IPS-15b (cell line): ENCODE measurements around the gene DNAJB1.

Source experiments
- H3K27me3 ChIP-seq: one replicate; pipeline ENCODE4 v1.6.1; 2013; ENCODE audit warnings: low read length; ENCODE audit not compliant: control insufficient read depth, insufficient read depth
- H3K36me3 ChIP-seq: one replicate; pipeline ENCODE4 v1.6.1; 2013; ENCODE audit warnings: low read length; ENCODE audit not compliant: control insufficient read depth, insufficient read depth
- H3K4me1 ChIP-seq: one replicate; pipeline ENCODE4 v1.6.1; 2013; ENCODE audit warnings: mild to moderate bottlenecking, low read length; ENCODE audit not compliant: control insufficient read depth, insufficient read depth
- H3K4me3 ChIP-seq: one replicate; pipeline ENCODE4 v1.5.1; 2013; ENCODE audit warnings: low read depth, low read length
- H3K9ac ChIP-seq: one replicate; pipeline ENCODE4 v1.6.1; 2013; ENCODE audit warnings: low read depth, mild to moderate bottlenecking, low read length
- H3K9me3 ChIP-seq: one replicate; pipeline ENCODE4 v1.6.1; 2013; ENCODE audit warnings: mild to moderate bottlenecking, low read length; ENCODE audit not compliant: control insufficient read depth, insufficient read depth

DNAJB1 gene

GRCh38 chr19:14502334-14503092 lies 15.7 kb downstream of the DNAJB1 start:
- Histone ChIP-seq H3K36me3 (no peaks in the 10 kb centered on the region), H3K4me1 (no peaks in the 10 kb centered on the region), H3K9ac (no peak overlapping the region), H3K9me3 (no peaks in the 10 kb centered on the region), H3K4me3 (no peak overlapping the region), H3K27me3 (no peaks in the 10 kb centered on the region)

GRCh38 chr19:14497228-14497921 lies 20.8 kb downstream of the DNAJB1 start:
- Histone ChIP-seq H3K9ac (no peak overlapping the region), H3K4me3 (no peak overlapping the region), H3K27me3 (no peaks in the 10 kb centered on the region), H3K4me1 (peaks cover 5% of the 10 kb centered on the region), H3K9me3 (no peaks in the 10 kb centered on the region), H3K36me3 (peaks cover under 1% of the 10 kb centered on the region)

GRCh38 chr19:14496834-14497227 lies 21.4 kb downstream of the DNAJB1 start:
- H3K9ac ChIP-seq, result no peak overlapping the region
- H3K27me3 ChIP-seq, result no peaks in the 10 kb centered on the region
- peak overlapping the region; percentile 38 for H3K4me3 ChIP-seq
- H3K4me1 ChIP-seq, result peaks cover 5% of the 10 kb centered on the region
- H3K36me3 ChIP-seq, result peaks cover 4% of the 10 kb centered on the region
- H3K9me3 ChIP-seq, result no peaks in the 10 kb centered on the region

- no peak within 1 kb of the TSS for H3K9ac ChIP-seq
- H3K36me3 ChIP-seq, result peaks cover 9% of the 10 kb centered on the region
- H3K4me1 ChIP-seq, result peaks cover 5% of the 10 kb centered on the region
- H3K27me3 ChIP-seq, result no peaks in the 10 kb centered on the region
- peak within 1 kb of the TSS; percentile 70 for H3K4me3 ChIP-seq
- H3K9me3 ChIP-seq, result no peaks in the 10 kb centered on the region
Observed at GRCh38 chr19:14496029-14496833, 22.0 kb downstream of the DNAJB1 start, which contains the start of gene GIPC1. GIPC1 (minus strand) TSS chr19:14496127; CDS start chr19:14482976, 13,151 bp downstream.

- H3K4me3 ChIP-seq, result peak overlapping the region; percentile 70
- no peaks in the 10 kb centered on the region for H3K9me3 ChIP-seq
- H3K27me3 ChIP-seq, result no peaks in the 10 kb centered on the region
- peaks cover 9% of the 10 kb centered on the region for H3K36me3 ChIP-seq
- no peak overlapping the region for H3K9ac ChIP-seq
- peaks cover 5% of the 10 kb centered on the region for H3K4me1 ChIP-seq
Observed at GRCh38 chr19:14495672-14496028, 22.5 kb downstream of the DNAJB1 start.

GRCh38 chr19:14494910-14495671 lies 23.1 kb downstream of the DNAJB1 start:
- H3K36me3 ChIP-seq, result peaks cover 9% of the 10 kb centered on the region
- peaks cover 5% of the 10 kb centered on the region for H3K4me1 ChIP-seq
- H3K27me3 ChIP-seq, result no peaks in the 10 kb centered on the region
- H3K9ac ChIP-seq, result no peak overlapping the region
- peak overlapping the region; percentile 70 for H3K4me3 ChIP-seq
- no peaks in the 10 kb centered on the region for H3K9me3 ChIP-seq

GRCh38 chr19:14494411-14494810 lies 23.8 kb downstream of the DNAJB1 start:
- Histone ChIP-seq H3K9ac (no peak overlapping the region), H3K4me1 (peaks cover 5% of the 10 kb centered on the region), H3K27me3 (no peaks in the 10 kb centered on the region), H3K36me3 (peaks cover 9% of the 10 kb centered on the region), H3K9me3 (no peaks in the 10 kb centered on the region), H3K4me3 (peak overlapping the region; percentile 70)

- H3K36me3 ChIP-seq, result peaks cover 9% of the 10 kb centered on the region
- H3K27me3 ChIP-seq, result no peaks in the 10 kb centered on the region
Observed at GRCh38 chr19:14492756-14493337, 25.4 kb downstream of the DNAJB1 start.

GRCh38 chr19:14487370-14488125 lies 30.6 kb downstream of the DNAJB1 start:
- Histone ChIP-seq H3K9ac (no peak overlapping the region), H3K36me3 (peaks cover 9% of the 10 kb centered on the region), H3K4me3 (no peak overlapping the region), H3K27me3 (no peaks in the 10 kb centered on the region), H3K9me3 (no peaks in the 10 kb centered on the region), H3K4me1 (no peaks in the 10 kb centered on the region)

More at GRCh38 chr19:14492756-14493337, 25.4 kb downstream of the DNAJB1 start:
- no peaks in the 10 kb centered on the region for H3K9me3 ChIP-seq
- H3K4me1 ChIP-seq, result peaks cover 5% of the 10 kb centered on the region
- no peak overlapping the region for H3K4me3 ChIP-seq
- H3K9ac ChIP-seq, result no peak overlapping the region

- no peaks in the 10 kb centered on the region for H3K4me1 ChIP-seq
- no peak overlapping the region for H3K4me3 ChIP-seq
- H3K36me3 ChIP-seq, result peaks cover 32% of the 10 kb centered on the region
- H3K9ac ChIP-seq, result no peak overlapping the region
- H3K9me3 ChIP-seq, result no peaks in the 10 kb centered on the region
- H3K27me3 ChIP-seq, result no peaks in the 10 kb centered on the region
Observed at GRCh38 chr19:14482172-14482941, 35.8 kb downstream of the DNAJB1 start.
